Effector memory CD8-positive, alpha-beta T cell (primary cell): ENCODE measurements around the gene PLEKHM2.

Source experiments
- ATAC-seq: fragments of 150-1000 bp; cut with Tn5 transposase; replicated peaks from 2 replicates; pipeline ENCODE4 v1.10.0; 2021; ENCODE audit warnings: mild to moderate bottlenecking, moderate library complexity
- DNase-seq, 3 experiments: peaks; one replicate each; pipeline ENCODE4 v3.0.0; 2021
- H3K27ac Mint-ChIP-seq, 2 donors: one replicate each; pipeline ENCODE4 v1.8.0; 2022; ENCODE audit warnings: mild to moderate bottlenecking in 2 of 2, mixed read lengths in 2 of 2, moderate library complexity in 2 of 2
- H3K27me3 Mint-ChIP-seq, 2 donors: one replicate each; pipeline ENCODE4 v1.8.0; 2022; ENCODE audit warnings: mixed read lengths in 2 of 2
- H3K36me3 Mint-ChIP-seq: one replicate; pipeline ENCODE4 v1.8.0; 2022; ENCODE audit warnings: mild to moderate bottlenecking, moderate library complexity, mixed read lengths; ENCODE audit not compliant: insufficient read depth
- H3K4me1 Mint-ChIP-seq, 2 donors: one replicate each; pipeline ENCODE4 v1.8.0; 2022; ENCODE audit warnings: low read depth in 2 of 2, mixed read lengths in 2 of 2
- H3K4me3 Mint-ChIP-seq, 2 donors: one replicate each; pipeline ENCODE4 v1.8.0; 2022; ENCODE audit warnings: mild to moderate bottlenecking in 2 of 2, mixed read lengths in 2 of 2, moderate library complexity in 2 of 2
- H3K9me3 Mint-ChIP-seq, 2 donors: one replicate each; pipeline ENCODE4 v1.8.0; 2022; ENCODE audit warnings: mixed read lengths in 2 of 2

Gene PLEKHM2

GRCh38 chr1:15750924-15751323 lies 66.8 kb downstream of the PLEKHM2 start:
- H3K36me3 Mint-ChIP-seq, result no peaks in the 10 kb centered on the region
- ATAC-seq (no peak), DNase-seq (no peak)

GRCh38 chr1:15751717-15752116 lies 67.6 kb downstream of the PLEKHM2 start:
- no peak overlapping the region for H3K27ac Mint-ChIP-seq
- H3K36me3 Mint-ChIP-seq, result no peaks in the 10 kb centered on the region
- peaks cover 0 to 6% of the 10 kb centered on the region in 2 donors for H3K4me1 Mint-ChIP-seq
- DNase-seq (no peak), ATAC-seq (no peak)
- H3K27me3 Mint-ChIP-seq, result peaks cover 28 to 42% of the 10 kb centered on the region in 2 donors
- H3K9me3 Mint-ChIP-seq, result no peaks in the 10 kb centered on the region
- no peak overlapping the region for H3K4me3 Mint-ChIP-seq

More at GRCh38 chr1:15750924-15751323, 66.8 kb downstream of the PLEKHM2 start:
- no peak overlapping the region for H3K4me3 Mint-ChIP-seq
- H3K27me3 Mint-ChIP-seq, result peaks cover 21 to 34% of the 10 kb centered on the region in 2 donors
- H3K27ac Mint-ChIP-seq, result no peak overlapping the region
- no peaks in the 10 kb centered on the region for H3K9me3 Mint-ChIP-seq
- peaks cover 0 to 2% of the 10 kb centered on the region in 2 donors for H3K4me1 Mint-ChIP-seq

- Mint-ChIP-seq H3K9me3 (no peaks in the 10 kb centered on the region), H3K27ac (no peak overlapping the region), H3K4me1 (peaks cover 0 to 13% of the 10 kb centered on the region in 2 donors), H3K36me3 (no peaks in the 10 kb centered on the region), H3K4me3 (no peak overlapping the region), H3K27me3 (peaks cover 38 to 59% of the 10 kb centered on the region in 2 donors)
- DNase-seq, result no peak
- ATAC-seq, result no peak
Measured at GRCh38 chr1:15753776-15754175, 69.7 kb downstream of the PLEKHM2 start.

GRCh38 chr1:15755021-15755645 lies 71.0 kb downstream of the PLEKHM2 start:
- Mint-ChIP-seq H3K27ac (no peak overlapping the region), H3K4me3 (no peak overlapping the region), H3K9me3 (no peaks in the 10 kb centered on the region), H3K27me3 (peaks cover 46 to 70% of the 10 kb centered on the region in 2 donors), H3K4me1 (peaks cover 0 to 15% of the 10 kb centered on the region in 2 donors), H3K36me3 (no peaks in the 10 kb centered on the region)
- ATAC-seq (no peak), DNase-seq (no peak)

GRCh38 chr1:15755646-15756040 lies 71.5 kb downstream of the PLEKHM2 start:
- peaks cover 0 to 15% of the 10 kb centered on the region in 2 donors for H3K4me1 Mint-ChIP-seq
- no peak overlapping the region for H3K4me3 Mint-ChIP-seq

GRCh38 chr1:15756143-15757015 lies 72.3 kb downstream of the PLEKHM2 start:
- Mint-ChIP-seq H3K27ac (no peak overlapping the region), H3K9me3 (no peaks in the 10 kb centered on the region), H3K4me1 (peaks cover 0 to 15% of the 10 kb centered on the region in 2 donors), H3K4me3 (no peak overlapping the region), H3K27me3 (peaks cover 47 to 75% of the 10 kb centered on the region in 2 donors), H3K36me3 (no peaks in the 10 kb centered on the region)
- DNase-seq, result no peak
- ATAC-seq, result no peak

More at GRCh38 chr1:15755646-15756040, 71.5 kb downstream of the PLEKHM2 start:
- H3K9me3 Mint-ChIP-seq, result no peaks in the 10 kb centered on the region
- ATAC-seq, result no peak
- no peak for DNase-seq
- no peak overlapping the region for H3K27ac Mint-ChIP-seq
- no peaks in the 10 kb centered on the region for H3K36me3 Mint-ChIP-seq
- peaks cover 49 to 75% of the 10 kb centered on the region in 2 donors for H3K27me3 Mint-ChIP-seq

- ATAC-seq (no peak), DNase-seq (no peak)
- Mint-ChIP-seq H3K9me3 (no peaks in the 10 kb centered on the region), H3K4me1 (peaks cover 0 to 15% of the 10 kb centered on the region in 2 donors), H3K36me3 (no peaks in the 10 kb centered on the region), H3K27me3 (peaks cover 46 to 76% of the 10 kb centered on the region in 2 donors), H3K4me3 (peak overlapping the region; percentile 1 to 71), H3K27ac (no peak overlapping the region)
Measured at GRCh38 chr1:15757016-15757543, 73.0 kb downstream of the PLEKHM2 start.

GRCh38 chr1:15757575-15758342 lies 73.6 kb downstream of the PLEKHM2 start:
- H3K36me3 Mint-ChIP-seq, result no peaks in the 10 kb centered on the region
- H3K27ac Mint-ChIP-seq, result no peak overlapping the region
- H3K9me3 Mint-ChIP-seq, result no peaks in the 10 kb centered on the region
- peaks cover 0 to 15% of the 10 kb centered on the region in 2 donors for H3K4me1 Mint-ChIP-seq
- peaks cover 52 to 83% of the 10 kb centered on the region in 2 donors for H3K27me3 Mint-ChIP-seq
- peak overlapping the region; percentile 66 to 71 for H3K4me3 Mint-ChIP-seq
- no peak for ATAC-seq
- no peak for DNase-seq

- Mint-ChIP-seq H3K4me3 (peak within 1 kb of the TSS; percentile 66 to 71), H3K9me3 (no peaks in the 10 kb centered on the region), H3K36me3 (no peaks in the 10 kb centered on the region), H3K27me3 (peaks cover 53 to 82% of the 10 kb centered on the region in 2 donors), H3K4me1 (peaks cover 0 to 15% of the 10 kb centered on the region in 2 donors), H3K27ac (no peak within 1 kb of the TSS)
- DNase-seq (no peak), ATAC-seq (no peak)
Measured at GRCh38 chr1:15758343-15758931, 74.3 kb downstream of the PLEKHM2 start, which contains the start of gene FBLIM1. Gene FBLIM1 (plus strand): TSS chr1:15758795. CDS start chr1:15764984, 6,189 bp downstream.

- Mint-ChIP-seq H3K9me3 (no peaks in the 10 kb centered on the region), H3K36me3 (no peaks in the 10 kb centered on the region), H3K4me1 (peaks cover 0 to 15% of the 10 kb centered on the region in 2 donors), H3K27ac (no peak overlapping the region), H3K27me3 (peaks cover 58 to 83% of the 10 kb centered on the region in 2 donors), H3K4me3 (peak overlapping the region; percentile 23 to 65)
- DNase-seq (no peak), ATAC-seq (no peak)
Measured at GRCh38 chr1:15758953-15759661, 75.0 kb downstream of the PLEKHM2 start.

- ATAC-seq, result no peak
Measured at GRCh38 chr1:15760520-15761211, 76.5 kb downstream of the PLEKHM2 start.

More at GRCh38 chr1:15760520-15761211, 76.5 kb downstream of the PLEKHM2 start:
- no peak for DNase-seq
- H3K27ac Mint-ChIP-seq, result no peak overlapping the region
- no peaks in the 10 kb centered on the region for H3K36me3 Mint-ChIP-seq
- no peak overlapping the region for H3K4me3 Mint-ChIP-seq
- no peaks in the 10 kb centered on the region for H3K9me3 Mint-ChIP-seq
- peaks cover 68 to 91% of the 10 kb centered on the region in 2 donors for H3K27me3 Mint-ChIP-seq
- peaks cover 0 to 15% of the 10 kb centered on the region in 2 donors for H3K4me1 Mint-ChIP-seq
